HepG2 (cell line): ENCODE measurements around the gene DOK4. TPM values are rescaled to one million over a fixed set of nuclear protein-coding genes. Genes with fewer than 3 reads are reported as not detected.

Experiments used
- CEBPB ChIP-seq: IDR thresholded peaks from 2 replicates; pipeline ENCODE4 v1.6.1; 2011; ENCODE audit warnings: low read depth, low read length, improper control_type of control experiment, borderline replicate concordance
- ISX ChIP-seq: sonication (generic); formaldehyde crosslinking; conservative IDR thresholded peaks from 2 replicates; pipeline ENCODE4 v1.5.0; 2020; ENCODE audit warnings: missing genetic modification reagents
- KLF9 ChIP-seq: IDR thresholded peaks from 2 replicates; pipeline ENCODE4 v1.6.1; 2016; ENCODE audit warnings: low read depth
- MEIS1 ChIP-seq: sonication (generic); formaldehyde crosslinking; IDR thresholded peaks from 2 replicates; pipeline ENCODE4 v1.9.0; 2021; ENCODE audit warnings: mild to moderate bottlenecking, missing genetic modification reagents, moderate library complexity, borderline replicate concordance
- SOX5 ChIP-seq: IDR thresholded peaks from 2 replicates; pipeline ENCODE4 v1.6.1; 2016; ENCODE audit warnings: borderline replicate concordance
- ZFP36L1 ChIP-seq: sonication (generic); formaldehyde crosslinking; IDR thresholded peaks from 2 replicates; pipeline ENCODE4 v1.8.0; 2022; ENCODE audit warnings: mild to moderate bottlenecking, missing genetic modification reagents, moderate library complexity
- ZNF10 ChIP-seq: sonication (generic); formaldehyde crosslinking; IDR thresholded peaks from 2 replicates; pipeline ENCODE4 v1.4.0; 2020; ENCODE audit warnings: mild to moderate bottlenecking, low read depth, missing genetic modification reagents, borderline replicate concordance
- ZNF207 ChIP-seq: fragments of 450-650 bp; IDR thresholded peaks from 2 replicates; pipeline ENCODE4 v1.6.1; 2016; ENCODE audit warnings: antibody characterized with exemption, borderline replicate concordance
- ZNF260 ChIP-seq: sonication (generic); formaldehyde crosslinking; IDR thresholded peaks from 2 replicates; pipeline ENCODE4 v1.4.0; 2020; ENCODE audit warnings: missing genetic modification reagents, low read depth, mild to moderate bottlenecking, borderline replicate concordance
- ZNF430 ChIP-seq: sonication (generic); formaldehyde crosslinking; IDR thresholded peaks from 2 replicates; pipeline ENCODE4 v1.9.0; 2021; ENCODE audit warnings: mild to moderate bottlenecking, missing genetic modification reagents
- ZNF468 ChIP-seq: sonication (generic); formaldehyde crosslinking; IDR thresholded peaks from 2 replicates; pipeline ENCODE4 v1.8.0; 2022; ENCODE audit warnings: mild to moderate bottlenecking, moderate library complexity, missing genetic modification reagents
- ZNF746 ChIP-seq: sonication (generic); formaldehyde crosslinking; IDR thresholded peaks from 2 replicates; pipeline ENCODE4 v1.8.0; 2022; ENCODE audit warnings: mild to moderate bottlenecking, missing genetic modification reagents
- polyA plus RNA-seq, 8 experiments: library from polyadenylated mRNA; depleted of rRNA in 3 of 8; stranded (reverse) in 7 of 8; unstranded in 1 of 8; fragments of >200 nt; fragmentation: Illumina TruSeq in 4 of 8; extraction: Trizol in 4 of 8; gene quantifications; 2 replicates each; pipeline versions ENCODE4 v1.2.1 to v1.2.3, GENCODE V29; 2011 to 2016; ENCODE audit warnings: low read depth in 4 of 8, missing spikeins in 1 of 8, mixed read lengths in 1 of 8; ENCODE audit not compliant: insufficient read depth in 1 of 8
- total RNA-seq, 5 experiments: library from RNA; depleted of rRNA; stranded (reverse); fragments of >200 nt; fragmentation: Illumina TruSeq; extraction: Trizol; gene quantifications; 2 replicates each; pipeline ENCODE4 v1.2.3, GENCODE V29; 2016; ENCODE audit warnings: low read depth in 1 of 5
- TF ChIP-seq, protein P1 (sequence below): sonication (generic); formaldehyde crosslinking; IDR thresholded peaks from 2 replicates; pipeline ENCODE4 v1.5.1; 2020; ENCODE audit warnings: mild to moderate bottlenecking, missing genetic modification reagents, moderate library complexity
- TF ChIP-seq, protein P2 (sequence below): IDR thresholded peaks from 2 replicates; pipeline ENCODE4 v1.6.1; 2012; ENCODE audit warnings: low read depth, low read length, improper control_type of control experiment

The DOK4 gene
- total and polyA plus RNA-seq, 2 of the 13 experiments (the other 11 are each of a cell fraction or from before 2014, with no cell fraction given) = 52.7 to 70.0 TPM

DNA sequence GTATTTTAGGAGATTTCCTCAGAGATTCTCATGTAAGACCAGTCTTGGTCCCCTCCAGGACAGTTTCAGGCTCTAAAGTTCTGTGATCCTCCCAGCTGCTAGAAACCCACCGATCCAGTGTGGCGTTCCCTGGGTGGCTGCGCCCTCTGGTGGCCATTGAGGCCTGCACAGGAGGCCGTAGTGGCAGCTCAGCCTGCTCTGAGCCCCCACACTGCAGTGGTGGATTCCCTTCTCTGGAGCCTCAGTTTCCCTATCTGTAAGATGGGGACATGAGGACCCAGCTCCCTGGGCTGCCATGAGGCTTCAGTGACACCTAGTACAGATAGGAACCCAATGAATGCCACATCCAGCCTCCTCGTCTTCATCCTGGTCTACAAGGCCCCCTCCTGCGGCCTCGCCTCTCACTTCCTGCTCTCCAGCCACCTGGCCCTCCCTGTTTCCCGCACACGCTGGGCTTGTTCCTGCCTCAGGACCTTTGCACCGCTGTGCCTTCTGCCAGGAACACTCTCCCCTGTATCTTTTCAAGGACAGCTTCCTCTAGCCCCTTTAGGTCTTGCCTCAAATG is 33.6 kb upstream of the DOK4 start (continued):
- TF ChIP-seq ZNF207 (no peak), ISX (CRISPR knock-in tag) (no peak), KLF9 (CRISPR knock-in tag) (no peak), ZNF430 (no peak), ZNF468 (CRISPR knock-in tag) (no peak), ZNF746 (CRISPR knock-in tag) (no peak; the same call in 1 of the 2 replicates), MEIS1 (no peak), ZNF260 (CRISPR knock-in tag) (no peak), ZNF10 (CRISPR knock-in tag) (no peak), ZFP36L1 (CRISPR knock-in tag) (no peak), SOX5 (CRISPR knock-in tag) (no peak), CEBPB (no peak)
- TF ChIP-seq, protein P1, sequence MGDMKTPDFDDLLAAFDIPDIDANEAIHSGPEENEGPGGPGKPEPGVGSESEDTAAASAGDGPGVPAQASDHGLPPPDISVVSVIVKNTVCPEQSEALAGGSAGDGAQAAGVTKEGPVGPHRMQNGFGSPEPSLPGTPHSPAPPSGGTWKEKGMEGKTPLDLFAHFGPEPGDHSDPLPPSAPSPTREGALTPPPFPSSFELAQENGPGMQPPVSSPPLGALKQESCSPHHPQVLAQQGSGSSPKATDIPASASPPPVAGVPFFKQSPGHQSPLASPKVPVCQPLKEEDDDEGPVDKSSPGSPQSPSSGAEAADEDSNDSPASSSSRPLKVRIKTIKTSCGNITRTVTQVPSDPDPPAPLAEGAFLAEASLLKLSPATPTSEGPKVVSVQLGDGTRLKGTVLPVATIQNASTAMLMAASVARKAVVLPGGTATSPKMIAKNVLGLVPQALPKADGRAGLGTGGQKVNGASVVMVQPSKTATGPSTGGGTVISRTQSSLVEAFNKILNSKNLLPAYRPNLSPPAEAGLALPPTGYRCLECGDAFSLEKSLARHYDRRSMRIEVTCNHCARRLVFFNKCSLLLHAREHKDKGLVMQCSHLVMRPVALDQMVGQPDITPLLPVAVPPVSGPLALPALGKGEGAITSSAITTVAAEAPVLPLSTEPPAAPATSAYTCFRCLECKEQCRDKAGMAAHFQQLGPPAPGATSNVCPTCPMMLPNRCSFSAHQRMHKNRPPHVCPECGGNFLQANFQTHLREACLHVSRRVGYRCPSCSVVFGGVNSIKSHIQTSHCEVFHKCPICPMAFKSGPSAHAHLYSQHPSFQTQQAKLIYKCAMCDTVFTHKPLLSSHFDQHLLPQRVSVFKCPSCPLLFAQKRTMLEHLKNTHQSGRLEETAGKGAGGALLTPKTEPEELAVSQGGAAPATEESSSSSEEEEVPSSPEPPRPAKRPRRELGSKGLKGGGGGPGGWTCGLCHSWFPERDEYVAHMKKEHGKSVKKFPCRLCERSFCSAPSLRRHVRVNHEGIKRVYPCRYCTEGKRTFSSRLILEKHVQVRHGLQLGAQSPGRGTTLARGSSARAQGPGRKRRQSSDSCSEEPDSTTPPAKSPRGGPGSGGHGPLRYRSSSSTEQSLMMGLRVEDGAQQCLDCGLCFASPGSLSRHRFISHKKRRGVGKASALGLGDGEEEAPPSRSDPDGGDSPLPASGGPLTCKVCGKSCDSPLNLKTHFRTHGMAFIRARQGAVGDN (CRISPR knock-in tag) = peak; percentile 61
- TF ChIP-seq, protein P2, sequence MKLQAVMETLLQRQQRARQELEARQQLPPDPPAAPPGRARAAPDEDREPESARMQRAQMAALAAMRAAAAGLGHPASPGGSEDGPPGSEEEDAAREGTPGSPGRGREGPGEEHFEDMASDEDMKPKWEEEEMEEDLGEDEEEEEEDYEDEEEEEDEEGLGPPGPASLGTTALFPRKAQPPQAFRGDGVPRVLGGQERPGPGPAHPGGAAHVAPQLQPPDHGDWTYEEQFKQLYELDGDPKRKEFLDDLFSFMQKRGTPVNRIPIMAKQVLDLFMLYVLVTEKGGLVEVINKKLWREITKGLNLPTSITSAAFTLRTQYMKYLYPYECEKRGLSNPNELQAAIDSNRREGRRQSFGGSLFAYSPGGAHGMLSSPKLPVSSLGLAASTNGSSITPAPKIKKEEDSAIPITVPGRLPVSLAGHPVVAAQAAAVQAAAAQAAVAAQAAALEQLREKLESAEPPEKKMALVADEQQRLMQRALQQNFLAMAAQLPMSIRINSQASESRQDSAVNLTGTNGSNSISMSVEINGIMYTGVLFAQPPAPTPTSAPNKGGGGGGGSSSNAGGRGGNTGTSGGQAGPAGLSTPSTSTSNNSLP = no peak
